Astrocyte (in vitro differentiated cells and primary cell): ENCODE data around the gene CCDC90B. TPM values are rescaled to one million over a fixed set of nuclear protein-coding genes. Genes with fewer than 3 reads are reported as not detected.

Experiments
- DNase-seq: peaks from one replicate; pipeline ENCODE4 v3.0.0-alpha.2; 2010; ENCODE audit warnings: low read depth
- FAIRE-seq: peaks from 2 replicates; lab custom pipeline; 2011; peaks lifted over from hg19 to GRCh38; lab: Jason Lieb, UNC
- H2AFZ ChIP-seq: 2 replicates; pipeline ENCODE4 v1.6.0; 2012; ENCODE audit warnings: low read depth, low read length, inconsistent platforms
- H3K27ac ChIP-seq: 2 replicates; pipeline ENCODE4 v1.5.1; 2011; ENCODE audit warnings: low read depth, low read length, inconsistent platforms
- H3K27me3 ChIP-seq: 2 replicates; pipeline ENCODE4 v1.6.0; 2011; ENCODE audit warnings: low read length, inconsistent platforms; ENCODE audit not compliant: insufficient read depth
- H3K36me3 ChIP-seq: 2 replicates; pipeline ENCODE4 v1.5.1; 2011; ENCODE audit warnings: low read length, inconsistent platforms; ENCODE audit not compliant: insufficient read depth
- H3K4me1 ChIP-seq: 2 replicates; pipeline ENCODE4 v1.5.1; 2011; ENCODE audit warnings: low read length, inconsistent platforms; ENCODE audit not compliant: insufficient read depth
- H3K4me2 ChIP-seq: 2 replicates; pipeline ENCODE4 v1.6.0; 2012; ENCODE audit warnings: low read length, inconsistent platforms
- H3K4me3 ChIP-seq: 2 replicates; pipeline ENCODE4 v1.5.1; 2011; ENCODE audit warnings: low read depth, mild to moderate bottlenecking, low read length, inconsistent platforms; ENCODE audit not compliant: insufficient read depth
- H3K79me2 ChIP-seq: 2 replicates; pipeline ENCODE4 v1.6.0; 2012; ENCODE audit warnings: mild to moderate bottlenecking, low read length, inconsistent platforms; ENCODE audit not compliant: insufficient read depth
- H3K9ac ChIP-seq: 2 replicates; pipeline ENCODE4 v1.6.0; 2012; ENCODE audit warnings: mild to moderate bottlenecking, low read length, inconsistent platforms
- H3K9me3 ChIP-seq: 2 replicates; pipeline ENCODE4 v1.5.1; 2012; ENCODE audit warnings: low read depth, mild to moderate bottlenecking, low read length, inconsistent platforms; ENCODE audit not compliant: insufficient read depth
- H4K20me1 ChIP-seq: 2 replicates; pipeline ENCODE4 v1.6.0; 2012; ENCODE audit warnings: low read length, inconsistent platforms; ENCODE audit not compliant: insufficient read depth
- H3K27ac Mint-ChIP-seq: one replicate; pipeline ENCODE4 v1.8.0; 2021; ENCODE audit warnings: mild to moderate bottlenecking, mixed read lengths; ENCODE audit not compliant: unreplicated experiment
- H3K27me3 Mint-ChIP-seq: one replicate; pipeline ENCODE4 v1.8.0; 2021; ENCODE audit warnings: low read depth, mixed read lengths; ENCODE audit not compliant: unreplicated experiment
- H3K36me3 Mint-ChIP-seq: one replicate; pipeline ENCODE4 v1.8.0; 2021; ENCODE audit warnings: low read depth, mixed read lengths; ENCODE audit not compliant: unreplicated experiment
- H3K4me1 Mint-ChIP-seq: one replicate; pipeline ENCODE4 v1.8.0; 2021; ENCODE audit warnings: low read depth, mixed read lengths; ENCODE audit not compliant: unreplicated experiment
- H3K4me3 Mint-ChIP-seq: one replicate; pipeline ENCODE4 v1.8.0; 2021; ENCODE audit warnings: mild to moderate bottlenecking, moderate library complexity, mixed read lengths; ENCODE audit not compliant: unreplicated experiment
- H3K9me3 Mint-ChIP-seq: one replicate; pipeline ENCODE4 v1.8.0; 2021; ENCODE audit warnings: mild to moderate bottlenecking, mixed read lengths; ENCODE audit not compliant: unreplicated experiment
- EZH2 ChIP-seq: IDR thresholded peaks from 2 replicates; pipeline ENCODE4 v1.6.1; 2012; ENCODE audit warnings: mild to moderate bottlenecking, low read length, inconsistent platforms; ENCODE audit not compliant: insufficient read depth
- total RNA-seq: library from RNA; stranded (reverse); gene quantifications from 2 replicates; pipeline ENCODE4 v1.2.1, GENCODE V29; 2021
- TF ChIP-seq, protein P1 (sequence below): IDR thresholded peaks from 2 replicates; pipeline ENCODE4 v1.5.1; 2011; ENCODE audit warnings: low read depth, mild to moderate bottlenecking, inconsistent platforms, low read length, moderate library complexity; ENCODE audit not compliant: insufficient read depth

CCDC90B gene
- total RNA-seq, 1 donor from 2014 or later = 67.5 TPM

DNA sequence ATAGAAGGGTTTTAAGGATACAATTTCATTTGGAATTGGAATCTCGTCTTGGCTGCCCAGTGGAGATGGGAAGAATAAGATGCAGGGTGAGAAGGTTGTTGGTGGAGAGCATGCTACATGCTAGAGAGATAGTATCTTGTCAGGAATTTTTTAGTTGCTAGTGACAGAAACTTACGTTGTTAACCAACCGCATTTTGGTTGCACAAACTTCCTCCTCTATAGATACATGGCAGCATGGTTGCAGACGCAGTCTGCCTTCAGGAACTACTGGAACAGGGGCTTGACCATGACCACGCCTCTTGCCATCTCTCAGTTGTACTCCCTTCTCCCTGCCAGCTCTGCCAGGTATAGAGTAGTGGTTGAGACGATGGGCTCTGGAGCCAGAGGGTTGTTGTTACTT lies 13.5 kb upstream of the CCDC90B start:
- no peaks in the 10 kb centered on the region for H3K36me3 Mint-ChIP-seq
- FAIRE-seq (no peak), DNase-seq (no peak)

DNA sequence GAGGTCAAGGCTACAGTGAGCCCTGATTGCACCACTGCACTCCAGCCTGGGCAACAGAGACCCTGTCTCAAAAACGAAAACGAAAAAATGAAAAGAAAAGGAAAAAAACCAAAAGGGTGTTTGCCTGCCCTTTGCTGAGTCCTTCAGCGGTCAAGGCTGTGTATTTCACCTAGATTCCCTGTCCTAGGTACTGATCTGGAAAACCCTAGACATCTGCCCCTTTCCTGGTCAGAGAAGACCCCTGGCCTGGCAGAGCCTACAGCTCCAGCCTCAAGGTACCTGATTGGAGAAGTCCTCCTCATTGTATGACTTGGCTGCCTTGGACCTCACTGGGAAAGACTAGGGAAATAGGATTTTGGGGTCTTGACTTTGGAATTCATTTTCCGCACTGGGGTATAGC lies 8.0 kb upstream of the CCDC90B start:
- Mint-ChIP-seq H3K27ac (no peak overlapping the region), H3K4me3 (no peak overlapping the region), H3K4me1 (no peaks in the 10 kb centered on the region), H3K9me3 (no peaks in the 10 kb centered on the region), H3K27me3 (peaks cover 2% of the 10 kb centered on the region), H3K36me3 (no peaks in the 10 kb centered on the region)
- Histone ChIP-seq H3K4me3 (no peak overlapping the region), H3K4me2 (no peak overlapping the region), H3K36me3 (no peaks in the 10 kb centered on the region), H2AFZ (no peak overlapping the region), H3K4me1 (no peaks in the 10 kb centered on the region), H3K27me3 (no peaks in the 10 kb centered on the region), H3K9ac (no peak overlapping the region), H4K20me1 (no peaks in the 10 kb centered on the region), H3K27ac (no peak overlapping the region), H3K79me2 (no peaks in the 10 kb centered on the region), H3K9me3 (no peaks in the 10 kb centered on the region)
- FAIRE-seq (no peak), DNase-seq (no peak)
- TF ChIP-seq EZH2 = no peak
- TF ChIP-seq, protein P1, sequence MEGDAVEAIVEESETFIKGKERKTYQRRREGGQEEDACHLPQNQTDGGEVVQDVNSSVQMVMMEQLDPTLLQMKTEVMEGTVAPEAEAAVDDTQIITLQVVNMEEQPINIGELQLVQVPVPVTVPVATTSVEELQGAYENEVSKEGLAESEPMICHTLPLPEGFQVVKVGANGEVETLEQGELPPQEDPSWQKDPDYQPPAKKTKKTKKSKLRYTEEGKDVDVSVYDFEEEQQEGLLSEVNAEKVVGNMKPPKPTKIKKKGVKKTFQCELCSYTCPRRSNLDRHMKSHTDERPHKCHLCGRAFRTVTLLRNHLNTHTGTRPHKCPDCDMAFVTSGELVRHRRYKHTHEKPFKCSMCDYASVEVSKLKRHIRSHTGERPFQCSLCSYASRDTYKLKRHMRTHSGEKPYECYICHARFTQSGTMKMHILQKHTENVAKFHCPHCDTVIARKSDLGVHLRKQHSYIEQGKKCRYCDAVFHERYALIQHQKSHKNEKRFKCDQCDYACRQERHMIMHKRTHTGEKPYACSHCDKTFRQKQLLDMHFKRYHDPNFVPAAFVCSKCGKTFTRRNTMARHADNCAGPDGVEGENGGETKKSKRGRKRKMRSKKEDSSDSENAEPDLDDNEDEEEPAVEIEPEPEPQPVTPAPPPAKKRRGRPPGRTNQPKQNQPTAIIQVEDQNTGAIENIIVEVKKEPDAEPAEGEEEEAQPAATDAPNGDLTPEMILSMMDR = no peak

More for the DNA sequence above, 13.5 kb upstream of the CCDC90B start:
- no peak overlapping the region for H3K4me3 Mint-ChIP-seq
- H2AFZ ChIP-seq = no peak overlapping the region
- H3K27me3 Mint-ChIP-seq = peaks cover 4% of the 10 kb centered on the region
- no peaks in the 10 kb centered on the region for H3K27me3 ChIP-seq
- H3K4me2 ChIP-seq = no peak overlapping the region
- H3K4me3 ChIP-seq = no peak overlapping the region
- no peaks in the 10 kb centered on the region for H3K9me3 ChIP-seq
- H3K79me2 ChIP-seq = no peaks in the 10 kb centered on the region
- no peaks in the 10 kb centered on the region for H3K9me3 Mint-ChIP-seq
- no peaks in the 10 kb centered on the region for H3K4me1 Mint-ChIP-seq
- no peaks in the 10 kb centered on the region for H3K36me3 ChIP-seq
- no peak overlapping the region for H3K9ac ChIP-seq
- no peak overlapping the region for H3K27ac ChIP-seq
- no peaks in the 10 kb centered on the region for H4K20me1 ChIP-seq
- TF ChIP-seq, protein P1 = no peak
- no peak for TF ChIP-seq EZH2
- no peak overlapping the region for H3K27ac Mint-ChIP-seq
- H3K4me1 ChIP-seq = no peaks in the 10 kb centered on the region

DNA sequence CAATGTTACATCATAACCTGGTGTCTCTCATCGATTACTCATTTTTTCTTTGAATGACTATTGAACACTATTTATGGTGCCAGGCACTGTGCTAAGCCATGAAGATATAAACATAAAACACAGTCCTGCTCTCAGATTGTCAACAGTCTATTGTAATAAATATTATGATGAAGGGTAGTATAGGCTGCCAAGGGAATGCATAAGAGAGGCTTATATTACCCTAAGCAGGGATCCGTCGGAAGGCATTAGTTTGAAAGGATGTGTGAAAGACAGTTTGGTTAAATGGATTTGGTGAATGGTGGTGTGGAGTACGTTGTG lies 7.2 kb upstream of the CCDC90B start:
- Histone ChIP-seq H3K27me3 (no peaks in the 10 kb centered on the region), H2AFZ (no peak overlapping the region), H3K4me1 (no peaks in the 10 kb centered on the region), H3K79me2 (no peaks in the 10 kb centered on the region), H3K9me3 (no peaks in the 10 kb centered on the region), H3K9ac (no peak overlapping the region), H3K27ac (no peak overlapping the region), H3K4me2 (no peak overlapping the region), H3K4me3 (no peak overlapping the region), H3K36me3 (no peaks in the 10 kb centered on the region), H4K20me1 (no peaks in the 10 kb centered on the region)
- TF ChIP-seq, protein P1 = no peak
- TF ChIP-seq EZH2 = no peak
- Mint-ChIP-seq H3K4me1 (no peaks in the 10 kb centered on the region), H3K9me3 (no peaks in the 10 kb centered on the region), H3K27me3 (no peaks in the 10 kb centered on the region), H3K4me3 (no peak overlapping the region), H3K36me3 (no peaks in the 10 kb centered on the region), H3K27ac (no peak overlapping the region)
- no peak for DNase-seq
- FAIRE-seq = no peak
